Measurements from ENCODE around the gene WDR1.

WDR1 gene

DNA sequence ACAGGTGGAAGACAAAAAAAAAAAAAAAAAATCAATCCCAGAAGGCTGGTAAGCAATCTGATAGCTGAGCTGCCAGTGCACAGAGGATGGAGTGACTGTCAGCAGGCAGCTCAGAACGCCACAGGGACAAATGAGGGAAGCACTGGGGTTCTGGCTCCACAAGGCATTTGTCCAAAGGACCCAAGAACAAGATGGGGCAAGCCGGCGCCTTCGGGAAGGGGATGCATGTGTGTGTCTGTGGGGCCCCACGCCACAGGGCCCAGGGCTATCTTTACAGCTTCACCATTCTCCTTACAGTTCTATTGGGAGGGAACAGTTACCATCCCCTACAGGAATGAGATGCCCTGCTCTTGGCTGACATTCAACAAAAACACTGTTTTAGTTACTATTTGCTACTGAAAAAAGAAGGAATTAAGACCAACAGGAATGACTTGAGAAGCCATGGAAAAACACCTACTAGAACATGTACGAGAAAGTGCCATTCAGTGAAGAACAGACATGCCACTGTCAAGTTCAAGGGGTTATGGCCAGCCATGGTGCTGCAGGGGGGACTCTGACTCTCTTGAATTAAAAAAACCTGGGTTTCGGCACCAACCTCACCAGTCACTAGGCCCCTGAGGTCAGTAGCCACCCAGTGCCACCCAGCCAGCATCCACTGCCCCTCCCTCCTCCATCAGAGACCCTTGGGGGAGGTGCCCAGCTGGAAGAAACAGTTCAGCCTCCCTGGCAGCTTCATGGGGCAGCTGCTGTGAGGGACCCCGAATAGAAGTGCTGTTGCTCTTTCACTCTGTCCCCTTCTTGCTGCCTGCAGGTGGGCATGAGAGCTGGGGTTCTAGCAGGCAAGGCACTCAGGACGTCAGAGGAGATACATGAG, 18.5 kb downstream of the WDR1 start:
- no peak for DNase-seq (ENCODE audit: low spot score)

DNA sequence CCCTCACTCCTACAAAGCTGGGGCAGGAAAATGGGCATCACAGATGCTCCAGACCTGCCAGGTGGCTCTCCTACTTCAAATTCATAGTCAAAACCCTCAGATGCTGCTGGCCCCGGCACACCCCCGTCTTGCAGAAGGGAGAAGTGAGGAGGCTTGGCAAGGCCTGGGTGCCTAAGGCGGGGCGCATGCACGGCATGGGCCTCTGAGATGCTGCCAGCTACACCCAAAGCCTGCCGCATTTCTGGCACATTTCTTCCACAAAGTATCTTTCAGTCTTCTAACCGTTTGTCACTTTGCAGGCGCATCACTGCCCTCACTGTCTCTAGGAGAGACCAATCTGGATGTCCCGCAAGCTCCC, 19.6 kb downstream of the WDR1 start:
- no peak for DNase-seq (ENCODE audit: low spot score)

DNA sequence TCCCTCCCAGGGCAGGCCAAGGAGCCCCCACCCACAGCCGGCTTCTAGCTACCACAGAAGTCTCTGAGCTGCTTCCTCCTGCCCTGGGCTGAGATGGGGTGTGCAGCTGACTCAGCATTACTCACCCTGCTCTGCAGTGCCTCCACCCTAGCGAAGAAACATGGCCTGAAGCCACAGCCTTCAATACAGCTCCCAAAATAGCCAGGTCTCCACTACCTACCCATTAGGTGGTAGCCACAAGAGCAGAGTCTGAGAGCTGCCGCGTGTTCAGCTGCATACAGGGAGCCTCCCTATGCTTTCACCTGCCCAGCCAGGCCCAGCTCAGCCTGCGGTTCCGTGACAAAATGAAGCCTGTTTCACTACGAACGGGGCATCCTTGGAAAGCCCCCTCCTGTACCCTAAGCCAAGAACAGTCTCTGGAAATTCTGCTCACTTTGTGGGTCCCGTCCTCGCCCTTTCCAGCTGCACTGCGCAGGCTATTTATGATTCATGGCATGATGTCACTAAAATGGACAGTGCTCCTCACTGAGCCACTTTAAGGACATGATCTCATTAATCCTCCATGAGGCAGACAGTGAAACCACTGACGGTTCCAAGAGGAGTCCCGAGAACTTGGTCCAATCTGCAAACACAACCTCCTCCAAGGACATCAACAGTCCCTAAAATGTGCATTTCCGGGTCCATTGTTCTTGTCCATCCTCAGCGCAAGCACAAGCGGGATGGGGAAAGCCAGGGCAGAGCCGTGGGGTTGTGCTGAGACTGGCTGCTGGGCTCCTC, 20.2 kb downstream of the WDR1 start:
- peak; percentile 47 for DNase-seq (ENCODE audit: low spot score)

DNA sequence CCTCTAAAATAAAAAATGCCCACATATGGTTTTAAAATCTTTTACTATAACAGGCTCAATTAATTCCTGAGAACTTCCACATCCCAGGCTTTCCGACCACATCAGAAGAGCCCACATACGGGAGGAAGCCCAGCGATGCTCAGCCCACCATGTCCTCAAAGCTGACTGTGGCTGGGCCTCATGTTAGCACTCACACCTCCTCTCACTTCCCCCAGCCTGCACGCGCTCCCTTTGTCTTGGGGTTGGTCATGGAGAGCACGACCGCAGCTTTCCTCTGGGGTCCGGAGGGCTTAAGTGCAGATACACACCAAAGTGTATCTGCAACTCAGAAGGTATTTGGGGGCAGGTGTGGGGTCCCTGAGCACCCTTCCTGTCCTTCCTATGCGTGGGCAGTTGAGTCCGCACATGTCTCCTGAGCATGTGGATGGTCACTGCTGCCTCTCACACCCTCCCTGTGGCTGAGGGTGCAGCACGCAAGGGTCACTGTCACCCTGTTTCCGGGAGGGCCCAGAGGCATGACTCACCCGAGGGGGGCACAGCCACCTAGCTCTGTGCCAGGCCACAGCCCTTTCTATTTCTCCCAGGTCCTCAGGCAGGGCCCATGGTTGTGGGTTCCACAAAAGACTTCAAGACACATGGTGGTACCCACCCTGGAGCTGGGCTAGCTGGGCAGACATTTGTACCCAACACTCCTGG, 21.2 kb downstream of the WDR1 start:
- DNase-seq (ENCODE audit: low spot score): no peak

DNA sequence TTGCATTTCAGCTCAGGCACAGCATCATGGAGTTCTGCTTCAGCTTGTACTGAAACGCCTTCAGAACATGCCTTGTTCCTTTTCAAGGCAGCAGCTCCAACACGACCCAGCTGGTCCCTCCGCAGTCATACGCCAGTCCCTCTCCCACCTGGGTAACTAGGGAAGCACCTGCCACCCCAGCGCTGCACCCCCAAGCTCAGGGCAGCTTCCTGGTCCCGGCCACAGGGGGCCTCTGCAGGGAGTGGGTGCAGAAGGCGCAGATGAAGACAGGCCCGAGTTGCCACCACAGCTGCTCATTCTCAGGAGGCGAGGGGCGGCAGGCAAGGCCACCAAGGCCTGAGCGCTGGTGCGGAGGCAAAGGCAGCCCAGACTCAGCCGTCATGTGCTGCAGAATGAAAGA, 21.8 kb downstream of the WDR1 start:
- no peak for DNase-seq (ENCODE audit: low spot score)

DNA sequence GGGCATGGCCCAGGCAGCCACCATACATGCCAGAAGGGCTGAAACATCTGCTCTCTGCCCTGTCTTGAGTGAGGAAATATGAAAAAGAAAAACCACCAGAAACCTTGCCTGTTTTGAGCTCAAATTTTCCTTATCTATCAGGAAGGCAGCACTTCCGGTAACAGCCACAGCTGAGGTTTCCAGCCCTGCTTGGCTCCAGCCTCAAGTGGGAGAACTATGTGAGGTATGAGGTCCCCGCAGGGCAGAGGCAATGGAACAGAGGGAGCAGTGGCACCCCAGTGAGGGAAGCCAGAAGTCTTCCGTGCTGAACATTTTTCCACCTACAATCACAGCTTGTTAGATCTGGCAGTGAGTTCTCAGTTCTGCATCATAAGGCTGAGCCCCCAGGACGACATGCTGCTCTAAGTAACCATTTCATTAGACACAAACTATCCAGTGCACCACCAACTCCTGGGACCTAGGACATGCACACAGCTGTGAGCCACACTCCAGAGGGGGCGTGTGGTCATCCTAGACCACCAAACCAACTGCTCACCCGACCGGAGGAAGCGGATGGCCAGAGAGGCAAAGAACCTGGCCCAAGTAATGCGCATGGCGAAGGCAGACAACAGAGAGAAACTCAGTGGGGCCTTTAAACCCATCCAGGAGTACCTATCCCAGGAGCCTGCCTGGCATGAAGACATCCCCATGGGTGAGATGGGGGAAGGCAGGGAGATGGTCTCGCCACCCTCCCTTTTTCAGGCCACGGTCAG, 22.6 kb downstream of the WDR1 start:
- DNase-seq (ENCODE audit: low spot score): no peak

DNA sequence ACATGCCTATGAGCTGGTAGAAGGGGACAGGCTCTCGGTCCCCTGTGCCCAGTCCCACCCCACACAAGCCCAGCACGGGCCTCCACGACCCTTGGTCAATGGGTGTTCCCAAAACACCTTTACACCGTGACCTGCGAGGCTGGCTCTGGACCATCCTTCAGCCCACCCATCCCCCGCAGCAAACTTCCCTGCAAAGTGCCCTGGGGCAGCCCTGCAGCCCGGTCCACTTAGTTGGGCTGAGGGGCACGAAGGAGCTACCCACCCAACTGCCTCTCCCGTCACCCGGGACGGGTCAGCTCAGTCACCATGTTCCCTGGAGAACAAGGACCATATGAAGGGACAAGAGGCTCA, 23.4 kb downstream of the WDR1 start:
- no peak for DNase-seq (ENCODE audit: low spot score)

DNA sequence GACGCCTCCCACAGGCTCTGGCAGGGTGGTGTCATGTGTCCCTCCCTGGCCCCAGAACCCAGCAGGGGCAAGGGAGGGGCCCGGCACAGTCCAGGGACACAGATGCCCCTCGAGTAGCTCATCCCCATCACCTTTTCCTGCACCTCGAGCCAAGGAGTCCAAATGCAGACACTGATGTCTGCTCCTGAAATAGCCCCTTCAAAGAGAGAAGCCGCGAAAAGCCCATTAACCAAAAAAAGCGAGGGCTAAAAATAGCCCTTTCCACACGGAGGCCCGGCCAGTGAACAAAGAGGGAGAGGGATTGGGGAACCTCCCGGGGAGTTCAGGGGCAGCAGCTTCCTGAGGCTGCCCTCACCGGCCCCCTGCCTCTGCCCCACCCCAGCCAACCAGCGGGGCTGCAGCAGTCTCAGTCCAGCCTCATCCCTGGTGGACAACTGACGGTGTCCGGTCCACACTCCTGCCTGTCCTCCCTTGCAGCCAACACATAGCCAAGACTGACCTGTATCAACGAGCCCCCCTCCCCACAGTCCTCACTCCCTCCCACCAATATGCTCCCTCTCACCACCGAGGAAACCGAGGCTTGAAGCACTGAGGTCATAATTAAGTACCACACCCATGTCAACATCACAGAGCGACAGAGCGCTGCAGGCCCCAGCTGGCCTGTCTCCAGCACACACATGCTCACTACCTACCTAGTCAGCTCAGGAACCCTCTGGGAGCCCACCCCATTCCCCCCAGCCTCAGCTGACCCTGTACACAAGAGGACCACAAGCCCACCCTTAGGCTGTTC, 23.9 kb downstream of the WDR1 start:
- DNase-seq (ENCODE audit: low spot score): no peak

DNA sequence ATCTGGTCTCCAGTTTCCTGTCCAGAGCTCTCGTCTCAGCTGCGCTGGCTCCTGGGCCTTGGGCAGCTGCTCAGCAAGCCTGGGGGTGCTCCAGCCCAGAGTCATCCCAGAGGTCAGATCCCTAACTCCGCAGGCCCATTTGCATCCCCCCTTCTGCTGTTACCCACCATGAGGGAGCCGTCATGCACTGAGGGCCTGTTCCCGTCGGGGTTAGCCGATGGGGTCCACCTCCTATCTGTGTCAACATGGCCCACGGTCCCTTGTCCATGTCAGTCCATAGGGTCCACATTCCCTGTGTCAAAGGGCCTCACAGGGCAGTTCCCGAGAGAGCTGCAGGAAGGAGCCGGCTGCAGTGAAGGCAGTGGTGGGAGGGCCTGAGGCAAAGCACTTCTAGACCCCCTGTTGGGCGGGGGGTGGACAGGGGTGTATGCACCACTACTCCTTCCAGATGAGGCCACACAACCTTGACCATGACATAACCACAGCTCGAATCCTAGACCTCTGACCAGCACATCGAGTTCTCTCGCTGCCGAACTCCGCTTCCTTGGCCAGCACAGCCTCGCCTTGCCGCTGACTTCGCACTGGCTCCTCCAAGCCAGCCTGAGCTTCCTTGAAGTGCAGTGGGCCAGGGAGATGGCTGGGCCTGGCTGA, 24.9 kb downstream of the WDR1 start:
- DNase-seq (ENCODE audit: low spot score): no peak

DNA sequence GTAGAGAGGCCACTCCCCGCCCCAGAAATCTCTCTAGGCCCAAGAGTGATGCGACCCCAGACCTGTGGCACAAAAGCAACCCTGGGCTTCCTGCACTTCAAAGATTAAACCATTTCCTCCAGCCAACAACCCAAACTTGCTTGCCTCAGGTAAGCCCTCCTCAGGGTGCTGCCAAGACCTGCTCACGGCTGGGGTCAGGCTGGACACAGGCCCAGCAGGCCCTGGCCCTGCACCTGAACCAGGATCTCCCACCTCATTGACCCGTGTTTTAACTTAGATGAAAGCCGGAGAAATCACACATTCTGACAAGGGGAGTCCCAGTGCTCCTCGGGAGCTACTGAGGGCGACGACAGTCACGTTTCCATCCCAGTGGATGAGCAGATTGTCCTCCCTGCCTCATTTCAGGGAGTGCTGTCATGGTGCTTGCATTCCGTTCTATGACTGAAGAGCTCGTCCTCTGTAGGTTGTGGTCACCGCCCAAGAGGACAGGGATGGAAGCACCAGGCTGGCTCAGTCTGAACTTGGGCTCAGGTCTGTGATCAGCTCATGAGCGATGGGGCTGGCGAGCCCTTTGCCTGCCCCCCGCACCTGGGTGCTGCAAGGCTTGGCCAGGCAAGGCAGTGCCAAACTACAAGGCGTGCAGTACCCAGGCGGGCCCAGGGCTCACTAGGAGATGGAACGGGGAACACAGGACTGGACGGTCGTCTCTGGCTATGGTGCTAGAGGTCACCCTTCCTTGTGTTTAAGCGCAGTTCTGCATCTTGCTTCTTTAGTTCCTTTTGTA, 25.9 kb downstream of the WDR1 start:
- DNase-seq (ENCODE audit: low spot score): no peak

DNA sequence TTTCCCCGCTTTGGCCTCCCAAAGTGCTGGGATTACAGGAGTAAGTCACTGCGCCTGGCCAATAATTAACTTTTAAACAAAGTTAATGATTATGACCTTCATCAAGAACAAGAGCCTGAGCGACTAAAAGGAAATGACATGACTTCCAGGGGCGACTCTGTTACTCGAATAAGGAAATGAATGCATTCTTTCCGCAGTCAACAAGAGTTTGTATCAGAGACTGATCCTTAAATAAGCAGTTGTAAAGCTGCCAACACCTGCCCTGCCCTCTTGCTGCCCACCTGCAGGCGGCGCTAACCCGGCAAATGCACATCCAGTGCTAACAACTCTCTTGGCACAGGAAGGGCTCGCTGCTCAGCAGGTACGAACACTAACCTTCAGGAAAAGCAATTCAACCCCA, 27.3 kb downstream of the WDR1 start:
- DNase-seq (ENCODE audit: low spot score): no peak

DNA sequence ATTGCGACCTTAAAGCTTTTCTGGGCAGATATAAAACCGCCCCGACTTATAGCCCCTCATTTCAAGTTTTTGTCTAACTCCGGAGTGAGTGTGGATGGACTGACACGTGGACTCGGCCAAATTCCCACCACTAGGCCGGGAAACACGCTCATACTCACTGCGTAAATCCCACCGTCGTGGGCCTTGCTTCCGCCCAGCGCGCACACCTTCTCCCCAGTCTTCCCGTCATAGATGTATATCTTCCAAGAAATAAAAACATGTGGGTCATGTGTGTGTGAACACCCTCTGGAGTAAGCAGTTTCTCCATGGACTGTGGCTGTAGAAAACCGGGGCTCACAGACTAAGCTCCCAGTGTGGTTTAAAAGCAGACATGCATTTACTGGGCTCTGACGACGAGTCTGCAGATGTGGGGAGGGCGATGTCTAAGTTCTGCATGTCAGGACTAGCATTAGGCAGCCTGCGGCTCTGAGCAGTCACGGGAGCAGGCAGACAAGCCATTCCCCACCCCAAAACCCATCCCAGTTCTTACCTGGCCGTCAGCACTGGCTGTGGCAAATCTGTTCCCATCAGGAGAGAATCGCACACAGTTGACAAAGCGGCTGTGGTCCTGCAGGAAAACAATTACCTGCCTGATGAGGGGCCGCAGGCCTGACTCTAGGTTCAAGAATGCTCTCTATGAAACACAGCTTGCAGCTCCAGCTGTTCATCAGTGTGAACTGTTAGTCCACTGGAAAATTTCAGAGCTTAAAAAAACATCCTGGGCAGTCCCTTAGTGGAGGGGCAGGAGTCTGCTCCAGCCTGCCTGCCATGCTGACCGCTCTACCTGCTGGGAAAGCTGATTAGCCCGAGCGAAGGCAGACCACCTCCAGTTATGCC, 28.2 kb downstream of the WDR1 start:
- DNase-seq (ENCODE audit: low spot score): no peak

DNA sequence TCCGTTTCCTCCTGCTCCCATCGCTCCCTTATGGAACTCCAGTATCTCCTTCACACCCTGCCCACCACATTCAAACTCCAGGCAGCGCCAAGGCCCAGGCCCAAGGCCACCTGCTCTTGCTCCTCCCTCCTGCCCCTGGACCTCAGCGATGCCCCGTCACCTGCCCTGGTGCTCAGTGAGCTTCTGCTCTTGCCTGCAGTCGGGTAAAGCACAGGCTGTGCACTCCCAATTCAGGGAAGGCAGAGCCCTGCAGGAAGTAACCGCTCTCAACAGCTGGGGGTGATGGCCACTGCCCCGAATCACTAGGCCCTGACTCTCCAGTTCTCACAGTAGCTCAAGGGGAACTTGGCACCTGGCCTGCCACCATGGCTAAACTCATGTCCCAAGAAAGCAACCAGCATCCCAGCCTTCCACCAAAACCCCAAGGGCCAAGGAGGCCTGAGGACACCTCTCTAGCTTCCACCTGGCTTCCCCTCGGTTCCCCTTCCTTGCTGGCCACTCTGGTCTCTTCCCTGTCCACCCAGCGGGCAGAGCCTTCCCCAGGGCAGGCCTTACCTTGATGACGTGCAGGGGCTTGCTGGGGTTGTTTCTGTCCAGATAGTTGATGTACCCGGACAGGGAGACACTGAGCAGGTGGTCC, 29.3 kb downstream of the WDR1 start:
- no peak for DNase-seq (ENCODE audit: low spot score)

DNA sequence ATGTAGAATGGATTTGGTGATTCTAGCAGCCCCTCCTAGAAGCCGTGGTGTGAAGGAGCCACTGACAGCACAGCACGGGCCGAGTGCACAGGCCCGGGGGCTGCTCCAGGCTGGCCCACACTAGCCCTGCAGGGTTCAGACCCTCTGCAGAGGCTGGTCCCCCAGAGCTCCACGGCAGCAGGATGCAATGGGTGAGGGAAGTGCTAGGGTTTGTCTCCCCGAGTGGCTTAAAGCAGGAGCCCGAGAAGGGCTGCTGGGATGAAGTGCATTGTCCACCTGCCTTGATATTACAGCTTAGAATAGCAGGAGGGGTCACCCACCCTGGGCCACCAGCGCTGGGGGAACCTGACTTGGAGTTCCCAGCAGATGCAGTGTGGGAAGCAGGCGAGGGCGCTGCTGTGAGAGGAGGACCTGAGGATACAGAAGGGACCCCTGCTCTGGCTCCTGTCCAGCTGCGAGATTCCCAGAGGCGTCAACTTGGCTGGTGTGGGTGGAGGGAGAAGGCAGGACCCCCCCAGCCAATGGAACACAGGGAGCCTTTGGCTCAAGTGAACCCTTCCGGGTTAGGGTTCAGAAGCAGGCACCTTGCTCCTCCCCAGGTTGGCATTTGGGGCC, 30.0 kb downstream of the WDR1 start:
- no peak for DNase-seq (ENCODE audit: low spot score)

DNA sequence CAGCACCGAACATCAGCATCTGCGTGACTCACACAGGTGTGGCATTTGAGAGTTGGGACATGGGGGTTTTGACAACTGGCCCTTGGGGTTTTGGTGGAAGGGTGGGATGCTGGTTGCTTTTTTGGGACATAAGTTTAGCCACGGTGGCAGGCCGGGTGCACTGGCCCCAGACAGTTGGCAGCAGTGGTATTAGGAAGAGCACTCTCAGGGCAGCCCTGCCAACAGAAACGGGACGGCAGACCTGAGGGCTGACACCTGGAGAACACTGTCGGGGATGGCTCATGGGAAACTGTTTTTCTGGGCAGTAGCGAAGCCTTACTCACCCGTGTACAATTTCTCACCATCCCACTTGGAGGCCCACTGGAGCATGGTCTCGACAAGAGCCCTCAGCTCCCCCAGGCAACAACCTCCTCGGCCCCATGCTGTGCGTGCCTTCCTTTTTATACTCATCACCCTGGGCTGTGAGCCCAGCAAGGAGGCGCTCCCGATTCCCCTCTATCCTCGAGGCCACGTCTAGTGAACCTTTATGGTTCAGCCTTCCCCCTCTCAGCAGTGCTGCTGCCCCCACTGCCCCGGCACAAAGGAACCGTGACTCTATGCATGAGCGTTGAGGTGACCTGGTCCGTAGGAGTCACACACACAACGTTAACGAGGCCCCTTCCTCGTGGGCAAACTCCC, 30.6 kb downstream of the WDR1 start:
- DNase-seq (ENCODE audit: low spot score): no peak

DNA sequence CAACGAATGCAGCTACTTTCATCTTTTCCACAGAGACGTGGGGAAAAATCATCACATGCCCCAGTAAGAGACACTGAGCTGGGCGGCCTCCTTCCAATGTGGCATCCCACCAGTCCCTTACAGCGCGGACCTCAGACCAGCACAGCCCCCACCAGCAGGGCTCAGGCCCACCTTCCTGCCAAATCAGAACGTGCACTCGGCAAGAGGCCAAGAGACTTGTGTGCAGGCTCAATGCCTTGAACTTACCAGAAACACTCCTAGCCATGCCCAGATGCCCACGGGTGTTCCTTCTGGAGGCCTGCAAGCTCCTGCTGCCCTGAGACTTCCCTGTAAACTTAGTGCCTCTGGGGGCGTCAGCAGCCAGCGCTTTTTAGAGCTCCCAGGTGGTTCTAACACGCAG, 31.2 kb downstream of the WDR1 start:
- no peak for DNase-seq (ENCODE audit: low spot score)

DNA sequence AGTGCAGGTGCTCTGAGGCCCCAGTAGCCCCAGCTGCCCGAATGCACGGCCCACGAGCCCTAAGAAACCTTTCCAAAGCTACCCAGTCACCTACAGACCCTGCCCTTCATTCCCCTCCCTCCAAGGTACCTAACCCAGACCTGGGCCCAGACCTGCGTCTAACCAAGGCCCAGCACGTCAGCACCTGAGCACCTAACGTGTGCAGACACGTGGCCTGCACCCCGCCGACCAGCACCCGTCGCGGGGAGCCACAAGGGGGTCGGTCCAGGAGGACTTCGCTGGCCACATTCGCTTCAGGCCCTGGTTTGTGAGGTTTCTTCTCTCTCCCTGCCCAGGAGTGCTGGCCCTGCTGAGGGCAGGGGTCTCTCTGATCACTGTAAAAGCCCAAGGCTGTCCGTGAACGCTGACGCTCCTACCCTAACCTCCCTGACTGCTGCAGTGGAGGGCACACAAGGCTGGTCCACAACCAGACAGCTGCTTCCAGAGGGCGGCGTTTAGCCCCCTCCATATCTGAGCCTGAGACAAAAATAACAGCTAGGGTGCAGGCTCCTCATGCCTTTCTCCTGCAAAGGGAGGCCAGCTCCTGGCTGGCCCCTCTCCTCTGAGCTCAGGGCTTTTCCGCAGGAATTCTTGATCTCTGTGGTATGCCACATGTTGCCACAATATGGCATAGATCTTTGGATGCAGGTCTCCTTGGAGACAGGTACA, 31.8 kb downstream of the WDR1 start:
- DNase-seq (ENCODE audit: low spot score): no peak
